T1000 (cell line): ENCODE data around the gene CD302.
"Not testable (repeated sequence)": the region's sequence is repeated elsewhere in the genome, so short reads cannot be mapped to it uniquely, and the experiment has no call there.

ENCODE experiments used
- DNase-seq: peaks from one replicate; lab custom pipeline; 2025; ENCODE audit warnings: mixed read lengths; lab: John Stamatoyannopoulos, UW

The CD302 gene

GRCh38 chr2:159748089-159748488 lies 49.9 kb downstream of the CD302 start:
- DNase-seq = no peak

- not testable (repeated sequence) for DNase-seq
Observed at GRCh38 chr2:159745237-159745636, 52.8 kb downstream of the CD302 start.

GRCh38 chr2:159744363-159744762 lies 53.6 kb downstream of the CD302 start:
- no peak for DNase-seq

GRCh38 chr2:159742846-159743245 lies 55.2 kb downstream of the CD302 start:
- no peak for DNase-seq

GRCh38 chr2:159738509-159739390 lies 59.3 kb downstream of the CD302 start:
- no peak for DNase-seq

- DNase-seq = no peak
Observed at GRCh38 chr2:159737917-159738296, 60.1 kb downstream of the CD302 start.

- no peak for DNase-seq
Observed at GRCh38 chr2:159737292-159737916, 60.6 kb downstream of the CD302 start.

- no peak for DNase-seq
Observed at GRCh38 chr2:159736048-159736447, 62.0 kb downstream of the CD302 start.

- DNase-seq = no peak
Observed at GRCh38 chr2:159735648-159736047, 62.4 kb downstream of the CD302 start.

- DNase-seq = no peak
Observed at GRCh38 chr2:159728629-159729028, 69.4 kb downstream of the CD302 start.

- no peak for DNase-seq
Observed at GRCh38 chr2:159725713-159726112, 72.3 kb downstream of the CD302 start.

- not testable (repeated sequence) for DNase-seq
Observed at GRCh38 chr2:159724795-159725572, 73.0 kb downstream of the CD302 start.

GRCh38 chr2:159722580-159722979 lies 75.4 kb downstream of the CD302 start:
- no peak for DNase-seq

- DNase-seq = no peak
Observed at GRCh38 chr2:159720676-159721075, 77.3 kb downstream of the CD302 start.
